HL-60 (cell line): ENCODE data around the gene ACTR5.

Source experiments
- DNase-seq, 2 experiments: peaks; one replicate each; pipeline ENCODE4 v3.0.0-alpha.2; 2010 to 2020; ENCODE audit warnings: low read depth in 1 of 2, low spot score in 1 of 2
- H3K27ac ChIP-seq: fragments of 250-450 bp; sonication (Bioruptor Pico); replicated peaks from 2 replicates; pipeline ENCODE4 v1.5.1; 2020; ENCODE audit warnings: mild to moderate bottlenecking, moderate library complexity
- H3K27me3 ChIP-seq: fragments of 250-450 bp; sonication (Bioruptor Pico); 2 replicates; pipeline ENCODE4 v1.5.1; 2021; ENCODE audit warnings: mild to moderate bottlenecking, moderate library complexity; ENCODE audit not compliant: insufficient read depth, poor library complexity, severe bottlenecking
- H3K4me3 ChIP-seq: replicated peaks from 2 replicates; pipeline ENCODE4 v1.5.1; 2011; ENCODE audit warnings: mild to moderate bottlenecking, control low read depth, low read length; ENCODE audit not compliant: insufficient read depth
- CTCF ChIP-seq: IDR thresholded peaks from one replicate; pipeline ENCODE4 v1.5.1; 2011; ENCODE audit warnings: low read length, control low read depth, inconsistent platforms; ENCODE audit not compliant: insufficient read depth
- GABPA ChIP-seq: IDR thresholded peaks from 2 replicates; pipeline ENCODE4 v1.6.1; 2012; ENCODE audit warnings: low read depth
- POLR2AphosphoS5 ChIP-seq: IDR thresholded peaks from 2 replicates; pipeline ENCODE4 v1.6.1; 2012; ENCODE audit warnings: low read depth
- REST ChIP-seq: IDR thresholded peaks from 2 replicates; pipeline ENCODE4 v1.6.1; 2012; ENCODE audit warnings: low read depth; ENCODE audit not compliant: insufficient replicate concordance
- SPI1 ChIP-seq: IDR thresholded peaks from 2 replicates; pipeline ENCODE4 v1.6.1; 2012; ENCODE audit warnings: low read depth, mild to moderate bottlenecking, borderline replicate concordance

The ACTR5 gene

GRCh38 chr20:38771621-38772020 lies 23.4 kb downstream of the ACTR5 start:
- Histone ChIP-seq H3K27me3 (no peaks in the 10 kb centered on the region), H3K4me3 (no peak overlapping the region), H3K27ac (no peak overlapping the region)
- no peak for TF ChIP-seq POLR2AphosphoS5
- no peak for TF ChIP-seq GABPA
- TF ChIP-seq SPI1: no peak
- no peak for DNase-seq

DNA sequence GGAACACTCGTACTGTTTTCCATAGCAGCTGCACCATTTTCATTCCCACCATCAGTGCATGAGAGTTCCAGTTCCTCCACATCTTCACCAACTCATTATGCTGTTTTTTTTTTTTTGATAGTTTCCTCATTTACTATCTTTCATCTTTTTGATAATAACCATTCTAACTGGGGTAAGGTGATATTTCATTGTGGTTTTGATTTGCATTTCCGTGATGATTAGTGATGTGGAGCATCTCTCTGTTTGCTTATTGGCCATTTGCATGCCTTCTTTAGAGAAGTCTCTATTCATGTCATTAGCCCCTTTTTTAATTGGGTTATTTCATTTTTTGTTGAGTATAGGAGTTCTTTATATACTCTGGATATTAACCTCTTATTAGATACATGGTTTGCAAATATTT lies 25.9 kb downstream of the ACTR5 start:
- TF ChIP-seq POLR2AphosphoS5: no peak
- no peak for TF ChIP-seq REST
- TF ChIP-seq CTCF: no peak
- TF ChIP-seq GABPA: no peak
- TF ChIP-seq SPI1: no peak
- H3K4me3 ChIP-seq: no peak overlapping the region
- no peaks in the 10 kb centered on the region for H3K27me3 ChIP-seq
- DNase-seq: no peak
- no peak overlapping the region for H3K27ac ChIP-seq

- TF ChIP-seq REST (no peak), SPI1 (no peak)
- H3K4me3 ChIP-seq: no peak overlapping the region
- H3K27me3 ChIP-seq: no peaks in the 10 kb centered on the region
- DNase-seq: no peak
- H3K27ac ChIP-seq: no peak overlapping the region
These were observed 28.1 kb downstream of the ACTR5 start for GRCh38 chr20:38776363-38776762.

- no peak for DNase-seq
- Histone ChIP-seq H3K27me3 (no peaks in the 10 kb centered on the region), H3K4me3 (no peak overlapping the region), H3K27ac (no peak overlapping the region)
- no peak for TF ChIP-seq GABPA
- no peak for TF ChIP-seq REST
- TF ChIP-seq CTCF: no peak
- TF ChIP-seq POLR2AphosphoS5: no peak
- no peak for TF ChIP-seq SPI1
These were observed 31.2 kb downstream of the ACTR5 start for GRCh38 chr20:38779247-38780097.
